HuH-7 (cell line): ENCODE data around the gene ZNF23.
"Not testable (repeated sequence)": the region's sequence is repeated elsewhere in the genome, so short reads cannot be mapped to it uniquely, and the experiment has no call there.

ENCODE experiments used
- DNase-seq: peaks from one replicate; pipeline ENCODE4 v3.0.0; 2011; ENCODE audit warnings: low spot score

Gene ZNF23

DNA sequence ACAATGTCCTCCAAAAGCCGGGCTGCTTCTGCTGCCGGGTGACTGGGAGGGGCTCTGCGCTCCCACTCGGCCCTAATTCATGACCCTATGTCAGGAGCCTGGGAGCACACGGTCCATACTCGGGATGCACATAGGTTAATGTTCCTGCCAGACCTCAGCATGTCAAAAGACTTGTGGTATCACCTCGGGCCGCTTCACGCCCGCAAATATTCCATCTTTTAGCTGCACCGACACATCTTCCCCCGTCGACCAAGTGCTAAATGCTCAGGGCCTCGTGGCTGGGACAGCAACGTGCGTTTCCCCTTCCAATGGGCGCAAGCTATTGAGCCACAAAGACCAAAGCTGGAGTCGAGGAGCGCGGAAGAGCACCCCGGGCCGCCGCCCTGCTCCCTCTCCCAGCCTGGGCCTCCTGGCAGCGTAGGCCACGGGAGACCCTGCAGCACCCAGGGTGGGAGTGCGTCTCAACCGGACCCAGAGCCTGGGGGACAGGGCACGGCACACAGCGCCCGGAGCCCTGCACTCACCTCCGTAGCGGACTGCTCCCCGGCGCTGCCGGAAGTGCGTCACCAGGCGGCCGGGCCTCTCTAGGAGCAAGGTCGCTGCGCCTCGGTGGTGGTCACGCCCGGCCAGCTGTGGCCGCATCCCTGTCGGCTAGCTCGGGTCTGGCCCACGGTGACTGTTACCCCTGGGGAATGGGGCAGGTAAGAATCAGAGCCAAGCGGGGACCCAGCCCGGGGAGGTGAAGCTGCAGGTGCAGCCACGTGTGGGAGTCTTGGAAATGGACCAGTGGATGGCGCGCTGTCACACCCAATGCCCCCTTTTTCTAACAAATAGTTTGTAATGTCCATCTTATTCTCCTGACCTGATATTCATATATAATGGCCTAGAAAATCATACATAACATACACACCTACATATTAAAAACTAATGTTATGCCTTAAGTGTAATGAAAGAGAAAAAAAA, at the start of gene ZNF23:
Gene ZNF23, minus strand, starts transcription at position 562 of the 963 bp plus-strand sequence. CDS start 5,451 bp downstream, outside the sequence.
- peak; percentile 93 for DNase-seq

DNA sequence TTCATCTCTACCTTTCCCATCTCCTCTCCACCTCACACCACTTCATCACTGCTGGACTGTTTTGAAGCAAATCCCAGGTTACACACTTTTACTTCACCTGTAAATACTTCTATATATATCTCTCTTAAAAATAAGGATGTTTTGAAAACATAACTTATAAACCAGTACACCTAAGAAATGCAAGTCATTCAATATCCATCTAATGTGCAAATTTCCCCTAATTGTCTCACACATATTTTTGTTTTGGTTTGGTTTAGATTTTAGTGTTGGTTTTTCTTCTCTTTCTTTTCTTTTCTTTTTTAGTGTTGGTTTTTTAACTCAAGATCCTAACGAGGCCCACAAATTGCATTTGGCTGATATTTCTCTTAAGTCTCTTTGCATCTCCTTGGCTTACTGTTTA, 45.0 kb upstream of the ZNF23 start:
- DNase-seq: no peak

DNA sequence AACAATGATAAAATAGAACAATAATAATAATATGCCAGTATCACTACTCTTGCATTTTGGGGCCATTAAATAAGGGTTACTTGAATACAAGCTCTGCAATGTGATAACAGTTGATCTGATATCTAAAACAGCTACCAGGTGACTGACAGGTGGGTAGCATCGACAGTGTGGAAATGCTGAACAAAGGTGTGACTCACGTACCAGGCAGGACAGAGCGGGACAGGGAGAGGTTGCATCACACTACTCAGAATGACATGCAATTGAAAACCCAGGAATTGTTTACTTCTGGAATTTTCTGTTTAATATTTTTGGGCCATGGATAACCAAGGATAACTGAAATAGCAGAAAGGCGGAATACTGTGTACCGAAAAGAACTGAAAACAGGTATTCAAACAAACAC, 42.9 kb upstream of the ZNF23 start:
- DNase-seq: no peak

DNA sequence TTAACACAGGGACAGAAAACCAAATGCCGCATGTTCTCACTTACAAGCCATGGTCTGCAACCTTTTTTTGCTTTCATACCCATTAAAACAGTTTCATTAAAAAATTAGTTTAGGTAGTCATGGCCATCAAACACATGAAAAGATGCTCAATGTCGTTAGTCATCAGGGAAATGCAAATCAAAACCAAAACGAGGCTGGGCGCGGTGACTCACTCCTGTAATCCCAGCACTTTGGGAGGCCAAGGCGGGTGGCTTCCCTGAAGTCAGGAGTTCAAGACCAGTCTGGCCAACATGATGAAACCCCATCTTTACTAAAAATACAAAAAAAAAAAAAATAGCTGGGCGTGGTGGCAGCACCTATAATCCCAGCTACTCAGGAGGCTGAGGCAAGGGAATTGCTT, 42.0 kb upstream of the ZNF23 start:
- not testable (repeated sequence) for DNase-seq

DNA sequence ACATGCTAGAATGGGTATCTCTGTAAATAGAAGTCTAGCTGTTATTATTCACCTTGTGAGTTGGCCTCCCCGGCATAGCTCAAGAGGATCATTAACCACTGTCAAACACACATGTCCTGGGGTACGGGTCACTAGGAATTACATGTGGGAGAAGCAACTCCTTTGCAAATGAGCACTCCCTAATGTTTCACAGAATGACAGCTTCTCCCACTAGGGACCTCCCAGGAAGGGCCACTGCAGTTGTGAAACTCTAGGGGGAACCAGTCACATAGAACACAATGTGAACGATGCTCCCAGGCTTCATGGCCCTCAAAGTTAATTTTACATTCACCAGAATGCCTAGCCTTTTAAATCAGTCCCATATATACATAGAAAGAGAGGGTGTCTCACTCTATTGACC, 39.5 kb upstream of the ZNF23 start:
- DNase-seq: no peak

DNA sequence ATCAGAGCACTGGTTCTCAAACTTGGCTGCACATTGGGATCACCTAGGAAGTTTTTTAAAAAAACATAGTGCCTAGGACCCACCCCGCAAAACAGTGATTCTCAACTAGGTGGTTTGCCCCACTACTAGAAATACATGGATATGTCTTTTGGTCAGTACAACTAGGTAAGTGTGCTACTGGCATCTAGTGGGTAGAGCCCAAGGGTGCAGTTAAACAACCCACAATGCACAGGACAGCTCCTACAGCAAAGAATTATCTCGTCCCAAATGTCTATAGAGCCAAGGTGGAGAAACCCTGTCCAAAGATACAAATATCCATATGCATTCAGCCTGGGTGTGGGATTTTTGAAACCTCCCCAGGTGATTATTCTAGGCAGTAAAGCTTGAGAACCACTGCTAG, 38.9 kb upstream of the ZNF23 start:
- no peak for DNase-seq

DNA sequence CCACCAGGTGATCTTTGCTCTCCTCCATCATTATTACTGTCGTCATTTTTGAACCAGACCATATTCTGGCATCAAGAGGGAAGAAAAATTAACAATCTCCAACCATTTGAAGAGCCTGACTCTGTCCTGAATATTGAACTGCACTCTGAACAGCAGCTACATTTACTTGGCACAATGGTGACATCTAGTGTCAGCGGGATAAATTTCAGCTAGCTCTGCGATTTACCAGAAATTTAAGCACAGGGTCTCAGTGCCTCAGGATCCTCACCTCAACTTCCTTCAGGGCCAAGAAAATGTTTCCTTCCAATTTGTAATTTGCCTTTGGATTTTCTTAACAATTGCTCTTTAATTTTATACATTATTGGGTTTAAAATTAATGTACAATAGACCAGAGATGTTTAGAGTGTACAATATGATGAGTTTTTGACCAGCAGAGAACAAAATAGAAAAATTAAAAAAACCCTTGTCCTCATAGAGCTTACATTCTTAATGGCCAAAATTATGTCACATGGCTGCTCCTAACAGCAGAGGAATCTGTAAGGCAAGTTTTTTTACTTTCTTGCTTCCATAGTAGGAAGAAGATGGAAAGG, 37.8 kb upstream of the ZNF23 start:
- DNase-seq: peak; percentile 70

DNA sequence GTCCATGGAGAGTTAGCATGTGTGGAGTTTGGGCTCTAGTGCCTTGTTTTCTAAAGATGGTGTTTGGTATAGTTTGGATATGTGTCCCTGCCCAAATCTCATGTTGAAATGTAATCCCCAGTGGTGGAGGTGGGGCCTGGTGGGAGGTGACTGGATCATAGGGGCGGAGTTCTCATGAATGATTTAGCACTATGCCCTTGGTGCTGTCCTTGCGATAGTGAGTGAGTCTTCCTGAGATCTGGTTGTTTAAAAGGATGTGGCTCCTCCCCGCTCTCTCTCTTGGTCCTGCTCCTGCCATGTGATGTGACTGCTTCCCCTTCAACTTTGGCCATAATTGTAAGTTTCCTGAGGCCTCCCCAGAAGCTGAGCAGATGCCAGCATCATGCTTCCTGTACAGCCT, 36.0 kb upstream of the ZNF23 start:
- DNase-seq: no peak

DNA sequence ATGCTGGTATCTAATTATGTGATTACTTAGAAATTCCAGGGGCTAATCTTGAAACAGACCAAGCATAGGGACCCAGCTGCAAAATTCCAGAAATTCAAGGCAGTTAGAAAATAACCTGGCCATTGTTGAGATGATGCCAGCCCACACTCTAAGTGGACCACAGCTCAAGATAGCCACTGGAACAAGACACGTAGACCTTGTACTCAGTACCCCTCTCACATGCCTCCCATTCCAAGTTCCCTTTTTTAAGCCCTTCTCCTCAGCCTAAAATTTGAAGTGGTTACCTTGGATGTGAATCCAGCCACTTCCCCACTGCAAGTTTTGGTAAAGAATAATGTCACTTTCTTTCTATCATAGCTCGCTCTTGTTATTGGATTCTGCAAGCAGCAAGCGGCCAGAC, 31.2 kb upstream of the ZNF23 start:
- DNase-seq: no peak

DNA sequence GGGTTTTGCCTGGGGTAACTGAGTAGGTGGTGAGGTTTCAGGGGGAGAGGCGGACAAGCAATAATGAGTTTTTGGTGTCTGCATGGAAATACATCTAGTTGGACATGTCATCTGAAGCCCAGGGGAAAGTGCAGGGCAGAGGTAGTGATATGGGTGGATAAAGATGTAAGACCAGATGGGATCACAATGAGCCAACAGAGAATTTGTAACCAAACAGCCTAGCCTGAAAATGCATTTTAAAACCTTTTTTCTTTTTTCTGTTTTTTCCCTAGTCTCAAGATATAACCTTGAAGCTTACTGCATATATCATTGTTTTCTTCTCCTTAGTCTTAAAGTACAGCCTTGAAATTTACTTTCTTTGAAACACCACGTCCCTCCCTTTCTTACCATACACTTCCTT, 30.7 kb upstream of the ZNF23 start:
- no peak for DNase-seq

DNA sequence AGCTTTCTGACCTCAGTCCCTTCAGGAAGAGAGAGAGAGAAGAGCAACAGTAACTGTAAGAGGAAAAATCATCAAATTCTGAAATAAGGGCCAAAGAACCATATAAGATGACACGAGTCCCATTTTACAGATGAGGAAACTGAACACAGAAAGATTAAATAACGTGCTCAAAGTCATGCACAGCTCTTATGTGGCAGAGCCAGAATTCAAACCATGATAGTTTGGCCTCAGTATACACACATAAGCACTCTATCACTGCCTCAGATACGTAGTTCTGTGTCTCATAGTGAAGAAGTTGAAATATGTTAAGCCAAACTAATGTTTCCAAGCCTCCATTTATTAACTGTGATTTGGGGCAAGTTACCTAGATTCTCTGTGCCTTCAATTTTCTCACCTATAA, 29.0 kb upstream of the ZNF23 start:
- DNase-seq: no peak

DNA sequence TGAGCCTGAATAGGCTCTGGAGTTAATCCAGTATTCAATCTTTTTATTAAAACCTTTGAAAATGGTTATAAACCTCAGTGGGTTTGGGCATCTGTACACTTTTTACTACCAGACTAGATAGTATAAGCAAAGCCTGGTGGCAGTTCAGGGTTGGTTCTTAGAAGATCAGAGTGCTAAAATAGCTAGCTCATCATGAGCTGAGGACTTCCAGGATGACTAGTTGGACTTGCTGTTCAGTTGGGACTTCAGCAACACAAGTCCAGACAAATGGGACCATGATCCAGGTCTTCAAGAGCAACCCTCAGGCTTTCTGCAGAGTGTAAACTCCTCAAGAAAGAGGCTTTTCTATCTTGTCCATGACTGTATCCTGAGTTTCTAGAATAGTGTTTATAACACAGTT, 28.3 kb upstream of the ZNF23 start:
- no peak for DNase-seq

DNA sequence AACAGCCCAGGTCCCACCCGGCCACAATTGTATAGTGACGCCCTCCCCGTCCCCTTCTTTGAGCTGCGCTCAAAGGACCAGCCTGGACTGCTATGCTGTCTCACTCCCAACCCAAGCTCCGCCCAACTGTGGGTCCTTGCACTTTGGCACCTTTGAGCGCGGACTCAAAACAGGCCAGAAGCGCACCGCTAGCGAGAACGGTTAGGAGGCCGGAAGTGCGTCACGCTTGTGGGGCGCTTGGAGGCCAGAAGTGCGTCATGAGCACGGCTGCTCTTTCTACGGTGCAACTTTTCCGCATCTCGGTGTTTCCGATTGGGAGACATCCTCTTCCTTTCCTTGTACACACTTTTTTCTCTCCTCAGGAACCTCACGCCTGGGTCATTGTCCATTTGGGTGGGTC, 27.1 kb upstream of the ZNF23 start, which contains the start of gene ZNF19:
Gene ZNF19, minus strand, starts transcription at position 203 of the 400 bp plus-strand sequence. CDS start 7,210 bp downstream, outside the sequence.
- no peak for DNase-seq

DNA sequence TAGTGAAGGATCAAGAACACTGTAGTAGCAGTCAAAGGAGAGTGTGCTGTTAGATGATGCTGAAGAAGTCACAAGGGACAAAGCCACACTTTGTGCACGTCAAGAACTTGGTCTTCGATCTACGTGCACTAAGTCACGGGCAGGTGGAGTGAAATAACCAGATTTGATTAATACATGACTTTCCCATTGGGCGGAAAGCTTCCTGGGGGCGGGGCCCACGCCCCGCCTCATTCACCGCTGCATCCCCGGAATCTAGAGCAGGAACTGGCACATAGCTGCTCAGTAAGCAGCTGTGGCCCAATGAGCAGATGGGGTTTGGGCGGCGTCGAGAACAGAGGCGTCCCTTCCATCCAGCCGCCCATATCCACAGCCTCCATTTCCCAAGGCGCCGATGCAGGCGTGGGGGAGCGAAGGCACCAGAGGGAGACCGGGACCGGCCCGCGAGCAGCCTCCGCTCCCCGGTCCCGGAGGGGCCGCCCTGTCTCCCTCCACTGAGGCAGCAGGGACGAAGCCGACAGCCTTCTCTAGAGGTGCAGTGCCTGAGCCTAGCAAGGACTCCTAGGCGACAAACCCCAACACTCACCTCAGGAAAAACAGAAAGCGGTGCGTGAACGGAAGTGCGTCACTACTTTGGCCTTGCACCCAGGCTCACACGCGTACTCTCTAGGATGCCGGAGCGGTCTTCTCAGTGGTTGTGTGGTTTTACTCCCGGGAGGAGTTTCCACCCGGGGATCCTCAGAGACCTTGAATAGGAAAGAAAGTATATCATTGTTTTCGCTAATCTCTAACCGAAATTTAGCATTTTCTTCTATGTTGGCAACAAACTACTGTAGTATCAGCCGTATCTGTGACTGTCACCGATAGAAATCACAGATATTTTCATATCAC, 22.2 kb upstream of the ZNF23 start:
- DNase-seq: peak; percentile 88

DNA sequence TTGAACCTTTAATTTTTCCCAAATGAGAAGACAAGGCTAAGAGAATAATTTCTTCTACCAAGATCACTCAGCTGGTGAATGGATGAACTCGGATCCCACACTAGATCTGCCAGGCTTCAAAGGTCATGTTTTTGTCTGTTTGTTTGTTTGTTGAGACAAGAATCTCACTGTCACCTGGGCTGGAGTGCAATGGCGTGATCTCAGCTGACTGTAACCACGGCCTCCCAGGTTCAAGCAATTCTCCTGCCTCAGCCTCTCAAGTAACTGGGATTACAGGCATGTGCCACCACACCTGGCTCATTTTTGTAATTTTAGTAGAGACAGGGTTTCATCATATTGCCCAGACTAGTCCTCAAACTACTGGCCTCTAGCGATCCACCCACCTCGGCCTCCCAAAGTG, 20.5 kb upstream of the ZNF23 start:
- no peak for DNase-seq

DNA sequence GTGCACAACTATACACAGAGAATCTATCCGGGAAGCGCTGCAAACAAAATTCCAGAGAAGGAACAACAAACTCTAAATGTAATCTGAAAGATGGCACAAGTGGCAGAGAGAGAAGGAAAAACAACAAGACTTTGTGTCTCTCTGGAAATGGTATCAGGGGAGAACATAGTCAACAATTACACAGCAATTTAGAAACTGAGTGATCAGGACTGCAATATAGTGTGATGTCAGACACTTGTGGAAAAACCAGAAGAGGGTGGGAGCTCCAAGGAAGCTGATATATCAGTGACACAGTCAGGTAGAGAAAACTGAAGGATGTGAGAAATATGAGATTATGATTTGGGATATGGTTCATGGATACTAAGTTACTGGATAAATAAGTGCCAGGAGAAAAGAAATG, 18.9 kb upstream of the ZNF23 start:
- DNase-seq: no peak

DNA sequence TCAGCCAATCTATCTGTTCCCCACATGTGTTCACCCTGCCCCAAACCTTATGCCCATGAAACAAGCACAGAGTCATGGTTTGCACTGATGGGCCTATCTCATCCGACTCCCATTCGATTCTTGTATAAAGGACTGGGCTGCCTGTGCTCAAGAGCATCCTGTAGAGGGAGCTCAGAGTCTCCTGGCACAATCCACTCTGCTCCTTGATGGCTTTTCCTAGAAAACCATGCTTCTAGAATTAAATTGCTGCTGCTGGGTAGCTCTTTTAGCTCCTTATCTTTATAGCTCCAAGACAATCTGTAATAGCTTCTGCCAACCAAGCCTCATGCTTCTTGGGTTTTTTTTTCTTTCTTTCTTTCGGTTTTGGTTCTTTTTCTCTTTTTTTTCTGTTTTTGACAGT, 17.4 kb upstream of the ZNF23 start:
- DNase-seq: peak; percentile 52

DNA sequence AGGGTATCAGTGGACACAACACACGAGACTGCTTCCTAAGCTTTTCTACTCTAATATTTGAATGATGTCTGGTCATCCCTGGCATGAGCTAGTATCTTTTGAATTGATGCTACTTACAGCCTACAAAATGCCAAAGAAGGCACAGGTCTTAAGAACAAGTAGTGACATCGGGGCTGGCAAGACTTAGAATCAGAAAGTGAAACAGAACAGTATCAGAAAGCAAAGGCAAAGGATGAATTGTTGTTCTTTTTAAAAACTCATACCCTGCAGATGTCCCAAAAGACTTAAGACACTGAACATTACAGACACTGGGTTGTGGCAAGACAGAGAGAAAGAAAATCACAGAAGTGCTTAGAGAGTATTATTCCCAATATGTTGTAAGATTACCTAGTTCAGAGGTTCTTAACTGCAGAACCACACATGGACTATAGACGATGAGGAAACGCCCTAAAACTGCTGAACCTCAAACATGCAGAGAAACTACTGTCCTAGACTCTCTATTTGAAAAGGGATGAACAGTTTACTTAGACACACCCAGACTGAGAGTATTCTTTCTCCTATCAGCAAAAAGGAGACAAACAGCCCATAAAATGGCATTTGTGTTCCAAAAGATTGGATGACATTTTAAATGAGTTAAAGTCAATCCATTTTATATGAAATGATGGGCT, 14.5 kb upstream of the ZNF23 start:
- no peak for DNase-seq

DNA sequence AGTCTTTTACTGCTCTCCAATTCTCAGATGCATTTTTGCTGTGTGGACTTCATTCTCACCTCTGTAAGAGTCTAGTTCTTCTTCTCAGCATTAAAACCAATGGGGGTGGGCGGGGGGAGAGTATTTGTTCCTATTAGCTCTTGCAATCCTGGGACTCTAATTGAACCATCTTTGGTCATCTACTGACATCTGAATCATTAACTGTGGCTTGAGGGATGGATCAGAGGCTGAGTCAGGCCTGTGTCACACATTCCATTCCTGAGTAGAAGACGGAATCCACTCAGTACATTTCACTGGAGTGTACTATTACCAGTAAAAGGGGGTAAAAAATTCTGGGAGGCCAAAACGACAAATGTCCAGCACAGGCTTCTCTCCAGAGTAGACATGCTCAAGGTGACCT, 12.8 kb upstream of the ZNF23 start:
- DNase-seq: no peak

DNA sequence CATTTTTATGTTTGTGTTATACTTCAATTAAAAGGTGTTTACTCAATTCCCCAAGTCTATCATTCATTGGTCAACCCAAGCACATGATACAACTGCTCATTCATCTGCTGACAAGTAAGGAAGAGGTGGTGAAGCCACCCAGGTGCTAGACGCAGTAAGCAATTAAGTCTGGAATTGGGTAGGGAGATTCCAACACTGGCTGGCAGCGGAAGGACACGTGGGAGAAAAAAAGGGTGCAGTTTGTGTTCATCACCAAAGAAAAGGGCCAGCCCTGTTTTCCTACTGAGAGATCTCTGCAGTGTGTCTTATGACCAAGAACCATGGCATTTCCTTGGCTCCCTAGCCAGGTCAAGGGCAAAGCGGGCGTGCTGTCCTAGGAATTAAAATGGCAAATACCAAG, 11.8 kb upstream of the ZNF23 start:
- no peak for DNase-seq

DNA sequence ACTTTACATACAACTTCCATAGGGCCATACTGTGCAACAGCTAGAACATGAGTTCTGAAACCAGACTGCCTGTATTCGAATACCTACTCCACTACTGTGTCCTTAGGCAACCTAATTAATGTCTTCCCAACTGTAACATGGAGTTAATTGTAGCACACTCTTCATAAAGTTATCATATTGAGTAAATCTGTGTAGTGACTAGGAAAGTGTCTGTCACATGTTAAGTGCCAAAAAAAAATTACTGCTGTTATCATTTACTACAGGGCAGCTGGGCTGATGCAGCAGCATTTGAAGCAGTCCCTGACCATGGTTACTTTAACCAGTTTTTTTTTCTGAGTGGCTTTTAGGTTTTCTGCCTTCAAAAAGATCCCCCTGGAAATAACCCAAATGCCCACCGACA, 10.9 kb upstream of the ZNF23 start:
- DNase-seq: no peak

DNA sequence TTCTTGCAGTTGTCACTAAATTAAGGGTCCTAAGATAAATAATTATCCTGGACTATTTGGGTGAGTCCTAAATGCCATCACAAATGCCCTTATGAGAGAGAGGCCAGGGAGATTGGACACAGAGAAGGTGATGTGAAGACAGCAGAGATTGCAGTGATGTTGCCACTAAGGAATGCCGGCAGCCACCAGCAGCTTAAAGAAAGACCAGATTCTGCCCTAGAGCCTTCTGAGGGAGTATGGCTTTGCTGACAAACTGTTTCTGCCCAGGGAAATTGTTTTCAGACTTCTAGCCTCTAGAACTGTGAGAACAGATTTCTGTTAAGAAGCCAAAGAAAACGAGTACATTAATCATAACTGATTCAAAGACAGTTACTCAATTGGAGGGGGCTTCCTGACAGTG, 10.0 kb upstream of the ZNF23 start:
- DNase-seq: no peak
